Measurements from ENCODE around the gene C2orf68.

C2orf68 gene

DNA sequence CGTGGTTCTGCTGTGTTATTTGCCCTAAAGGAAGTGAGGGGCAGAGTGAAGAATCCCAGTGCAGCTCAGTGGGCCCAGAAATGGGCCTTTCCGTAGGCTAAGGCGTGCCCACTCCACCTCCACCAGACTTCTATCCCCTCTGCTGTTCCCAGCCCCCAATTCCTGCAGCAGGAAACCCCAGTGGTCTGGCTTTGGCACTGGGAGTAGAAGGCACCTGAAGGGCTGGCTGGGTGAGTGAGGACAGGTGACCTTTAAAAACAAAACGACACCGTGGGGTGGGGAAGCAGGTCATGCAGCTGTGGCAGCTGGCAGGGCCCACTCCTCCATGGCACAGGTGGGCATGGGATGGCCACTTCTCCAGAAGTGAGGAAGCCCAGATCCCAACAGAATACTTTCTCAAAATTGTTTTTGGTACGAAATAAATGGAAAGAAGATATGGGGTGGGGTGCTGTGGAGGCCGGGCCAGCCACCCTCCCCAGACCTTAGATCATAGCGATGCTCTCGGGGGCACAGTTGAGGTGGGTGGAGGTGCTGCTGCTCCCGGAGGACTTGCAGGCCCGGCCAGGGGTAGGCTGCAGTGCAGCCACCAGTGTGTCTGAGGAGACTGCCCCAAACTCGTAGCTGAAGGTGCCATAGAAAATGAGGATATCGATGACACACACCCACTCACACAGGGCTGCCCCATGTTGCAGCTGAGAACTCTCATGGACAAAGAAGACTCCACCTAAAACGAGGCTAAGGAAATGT lies 13.1 kb downstream of the C2orf68 start:
- no peak for TF ChIP-seq POLR2AphosphoS5 (IDR thresholded peaks at IDR 0.05; ENCODE audit: low read depth)
- TF ChIP-seq SPI1 (IDR thresholded peaks at IDR 0.05; ENCODE audit: borderline replicate concordance, low read depth): no peak
- TF ChIP-seq GABPA (IDR thresholded peaks at IDR 0.05; ENCODE audit: low read depth): no peak
- TF ChIP-seq, protein P1, sequence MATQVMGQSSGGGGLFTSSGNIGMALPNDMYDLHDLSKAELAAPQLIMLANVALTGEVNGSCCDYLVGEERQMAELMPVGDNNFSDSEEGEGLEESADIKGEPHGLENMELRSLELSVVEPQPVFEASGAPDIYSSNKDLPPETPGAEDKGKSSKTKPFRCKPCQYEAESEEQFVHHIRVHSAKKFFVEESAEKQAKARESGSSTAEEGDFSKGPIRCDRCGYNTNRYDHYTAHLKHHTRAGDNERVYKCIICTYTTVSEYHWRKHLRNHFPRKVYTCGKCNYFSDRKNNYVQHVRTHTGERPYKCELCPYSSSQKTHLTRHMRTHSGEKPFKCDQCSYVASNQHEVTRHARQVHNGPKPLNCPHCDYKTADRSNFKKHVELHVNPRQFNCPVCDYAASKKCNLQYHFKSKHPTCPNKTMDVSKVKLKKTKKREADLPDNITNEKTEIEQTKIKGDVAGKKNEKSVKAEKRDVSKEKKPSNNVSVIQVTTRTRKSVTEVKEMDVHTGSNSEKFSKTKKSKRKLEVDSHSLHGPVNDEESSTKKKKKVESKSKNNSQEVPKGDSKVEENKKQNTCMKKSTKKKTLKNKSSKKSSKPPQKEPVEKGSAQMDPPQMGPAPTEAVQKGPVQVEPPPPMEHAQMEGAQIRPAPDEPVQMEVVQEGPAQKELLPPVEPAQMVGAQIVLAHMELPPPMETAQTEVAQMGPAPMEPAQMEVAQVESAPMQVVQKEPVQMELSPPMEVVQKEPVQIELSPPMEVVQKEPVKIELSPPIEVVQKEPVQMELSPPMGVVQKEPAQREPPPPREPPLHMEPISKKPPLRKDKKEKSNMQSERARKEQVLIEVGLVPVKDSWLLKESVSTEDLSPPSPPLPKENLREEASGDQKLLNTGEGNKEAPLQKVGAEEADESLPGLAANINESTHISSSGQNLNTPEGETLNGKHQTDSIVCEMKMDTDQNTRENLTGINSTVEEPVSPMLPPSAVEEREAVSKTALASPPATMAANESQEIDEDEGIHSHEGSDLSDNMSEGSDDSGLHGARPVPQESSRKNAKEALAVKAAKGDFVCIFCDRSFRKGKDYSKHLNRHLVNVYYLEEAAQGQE (IDR thresholded peaks at IDR 0.05; ENCODE audit: insufficient replicate concordance, low read depth): no peak
- TF ChIP-seq, protein P2, sequence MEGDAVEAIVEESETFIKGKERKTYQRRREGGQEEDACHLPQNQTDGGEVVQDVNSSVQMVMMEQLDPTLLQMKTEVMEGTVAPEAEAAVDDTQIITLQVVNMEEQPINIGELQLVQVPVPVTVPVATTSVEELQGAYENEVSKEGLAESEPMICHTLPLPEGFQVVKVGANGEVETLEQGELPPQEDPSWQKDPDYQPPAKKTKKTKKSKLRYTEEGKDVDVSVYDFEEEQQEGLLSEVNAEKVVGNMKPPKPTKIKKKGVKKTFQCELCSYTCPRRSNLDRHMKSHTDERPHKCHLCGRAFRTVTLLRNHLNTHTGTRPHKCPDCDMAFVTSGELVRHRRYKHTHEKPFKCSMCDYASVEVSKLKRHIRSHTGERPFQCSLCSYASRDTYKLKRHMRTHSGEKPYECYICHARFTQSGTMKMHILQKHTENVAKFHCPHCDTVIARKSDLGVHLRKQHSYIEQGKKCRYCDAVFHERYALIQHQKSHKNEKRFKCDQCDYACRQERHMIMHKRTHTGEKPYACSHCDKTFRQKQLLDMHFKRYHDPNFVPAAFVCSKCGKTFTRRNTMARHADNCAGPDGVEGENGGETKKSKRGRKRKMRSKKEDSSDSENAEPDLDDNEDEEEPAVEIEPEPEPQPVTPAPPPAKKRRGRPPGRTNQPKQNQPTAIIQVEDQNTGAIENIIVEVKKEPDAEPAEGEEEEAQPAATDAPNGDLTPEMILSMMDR (IDR thresholded peaks at IDR 0.05; ENCODE audit: insufficient read depth, low read length): no peak
- H3K27ac ChIP-seq (replicated peaks): no peak overlapping the region
- H3K27me3 ChIP-seq (ENCODE audit: insufficient read depth, poor library complexity, severe bottlenecking): no peaks in the 10 kb centered on the region
- H3K4me3 ChIP-seq (replicated peaks; ENCODE audit: insufficient read depth, low read length): no peak overlapping the region
- DNase-seq (ENCODE audit: low read depth in 1 of 2, low spot score in 1 of 2): no peak

DNA sequence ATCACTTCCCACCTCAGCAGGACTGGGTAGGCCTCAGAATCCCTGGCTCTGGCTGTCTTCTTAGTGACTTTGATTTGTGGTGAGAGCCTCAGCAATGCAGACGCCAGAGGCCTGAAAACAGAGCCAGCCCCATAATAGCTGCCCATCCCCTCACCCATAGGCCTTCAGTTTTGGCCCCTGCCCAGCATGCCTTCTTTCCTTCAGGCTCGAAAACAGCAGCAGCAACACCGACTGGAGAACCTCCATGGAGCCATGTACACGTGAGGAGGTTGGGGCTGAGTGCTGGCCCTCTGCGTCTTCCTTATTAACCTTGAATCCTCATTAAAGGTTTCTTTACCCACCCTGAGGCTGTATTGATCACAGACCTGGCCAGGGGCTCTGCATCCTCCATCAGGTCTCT lies 14.6 kb downstream of the C2orf68 start:
- Histone ChIP-seq H3K27me3 (ENCODE audit: insufficient read depth, poor library complexity, severe bottlenecking) (no peaks in the 10 kb centered on the region), H3K4me3 (replicated peaks; ENCODE audit: insufficient read depth, low read length) (no peak overlapping the region), H3K27ac (replicated peaks) (no peak overlapping the region)
- no peak for DNase-seq (ENCODE audit: low read depth in 1 of 2, low spot score in 1 of 2)
- TF ChIP-seq, protein P2 (IDR thresholded peaks at IDR 0.05; ENCODE audit: insufficient read depth, low read length): no peak
- TF ChIP-seq GABPA (IDR thresholded peaks at IDR 0.05; ENCODE audit: low read depth) (no peak), POLR2AphosphoS5 (IDR thresholded peaks at IDR 0.05; ENCODE audit: low read depth) (no peak), SPI1 (IDR thresholded peaks at IDR 0.05; ENCODE audit: borderline replicate concordance, low read depth) (no peak)
- TF ChIP-seq, protein P1 (IDR thresholded peaks at IDR 0.05; ENCODE audit: insufficient replicate concordance, low read depth): no peak

DNA sequence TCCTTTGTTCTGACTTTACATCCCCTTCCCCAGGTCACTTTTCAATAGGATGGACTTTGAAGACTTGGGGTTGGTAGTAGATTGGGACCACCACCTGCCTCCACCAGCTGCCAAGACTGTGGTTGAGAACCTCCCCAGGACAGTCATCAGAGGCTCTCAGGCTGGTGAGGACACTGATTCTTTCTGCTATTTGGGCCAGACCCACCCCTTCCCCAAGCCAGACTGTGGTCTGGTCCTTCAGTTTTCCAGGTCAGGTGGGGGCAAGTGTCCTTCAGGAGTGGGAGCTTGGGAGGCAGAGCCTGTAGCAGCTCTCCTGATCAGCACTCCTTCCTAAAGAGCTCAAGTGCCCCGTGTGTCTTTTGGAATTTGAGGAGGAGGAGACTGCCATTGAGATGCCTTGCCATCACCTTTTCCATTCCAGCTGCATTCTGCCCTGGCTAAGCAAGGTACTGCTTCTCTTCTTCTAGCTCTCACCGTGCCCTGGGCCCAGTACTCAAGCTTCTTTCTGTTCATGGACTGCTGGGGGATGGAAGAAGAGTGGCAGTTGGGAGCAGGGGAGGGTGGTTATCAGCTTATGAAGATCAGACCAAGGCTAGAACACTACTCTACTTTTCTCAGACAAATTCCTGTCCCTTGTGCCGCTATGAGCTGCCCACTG lies 15.3 kb downstream of the C2orf68 start:
- DNase-seq (ENCODE audit: low read depth in 1 of 2, low spot score in 1 of 2): no peak

More for the DNA sequence above, 15.3 kb downstream of the C2orf68 start:
- TF ChIP-seq SPI1 (IDR thresholded peaks at IDR 0.05; ENCODE audit: borderline replicate concordance, low read depth) (no peak), POLR2AphosphoS5 (IDR thresholded peaks at IDR 0.05; ENCODE audit: low read depth) (no peak), GABPA (IDR thresholded peaks at IDR 0.05; ENCODE audit: low read depth) (no peak)
- TF ChIP-seq, protein P1 (IDR thresholded peaks at IDR 0.05; ENCODE audit: insufficient replicate concordance, low read depth): no peak
- TF ChIP-seq, protein P2 (IDR thresholded peaks at IDR 0.05; ENCODE audit: insufficient read depth, low read length): no peak
- Histone ChIP-seq H3K27me3 (ENCODE audit: insufficient read depth, poor library complexity, severe bottlenecking) (no peaks in the 10 kb centered on the region), H3K27ac (replicated peaks) (no peak overlapping the region), H3K4me3 (replicated peaks; ENCODE audit: insufficient read depth, low read length) (peak overlapping the region; percentile 88)

Measured in HL-60 (cell line).